Chondrocyte (in vitro differentiated cells): ENCODE measurements around the gene SV2C. TPM values are rescaled to one million over a fixed set of nuclear protein-coding genes. Genes with fewer than 3 reads are reported as not detected.
A peak's percentile ranks its signal among the peaks of the same experiment; 100 is the strongest.

Source experiments
- DNase-seq: peaks from one replicate; pipeline ENCODE4 v3.0.0; 2021; ENCODE audit warnings: mixed read lengths, low spot score
- H3K27ac Mint-ChIP-seq: one replicate; pipeline ENCODE4 v1.8.0; 2021; ENCODE audit warnings: mild to moderate bottlenecking, moderate library complexity, mixed read lengths; ENCODE audit not compliant: unreplicated experiment
- H3K27me3 Mint-ChIP-seq: 2 replicates; pipeline ENCODE4 v1.8.0; 2021; ENCODE audit warnings: low read depth, mixed read lengths
- H3K36me3 Mint-ChIP-seq: 2 replicates; pipeline ENCODE4 v1.8.0; 2021; ENCODE audit warnings: low read depth, mixed read lengths
- H3K4me1 Mint-ChIP-seq: 2 replicates; pipeline ENCODE4 v1.8.0; 2021; ENCODE audit warnings: low read depth, mild to moderate bottlenecking, mixed read lengths
- H3K4me3 Mint-ChIP-seq: one replicate; pipeline ENCODE4 v1.8.0; 2021; ENCODE audit warnings: mild to moderate bottlenecking, moderate library complexity, mixed read lengths; ENCODE audit not compliant: unreplicated experiment
- H3K9me3 Mint-ChIP-seq: 2 replicates; pipeline ENCODE4 v1.8.0; 2021; ENCODE audit warnings: low read depth, mixed read lengths
- total RNA-seq: library from RNA; stranded (reverse); gene quantifications from 3 replicates; pipeline ENCODE4 v1.2.1, GENCODE V29; 2021
- TF ChIP-seq, protein P1 (sequence below): fragments of 200-600 bp; sonication (generic); IDR thresholded peaks from 2 replicates; pipeline ENCODE4 v1.5.0; 2021; ENCODE audit warnings: antibody characterized with exemption, mild to moderate bottlenecking, moderate library complexity

The SV2C gene
- total RNA-seq, 1 donor from 2014 or later = 0.02 TPM

DNA sequence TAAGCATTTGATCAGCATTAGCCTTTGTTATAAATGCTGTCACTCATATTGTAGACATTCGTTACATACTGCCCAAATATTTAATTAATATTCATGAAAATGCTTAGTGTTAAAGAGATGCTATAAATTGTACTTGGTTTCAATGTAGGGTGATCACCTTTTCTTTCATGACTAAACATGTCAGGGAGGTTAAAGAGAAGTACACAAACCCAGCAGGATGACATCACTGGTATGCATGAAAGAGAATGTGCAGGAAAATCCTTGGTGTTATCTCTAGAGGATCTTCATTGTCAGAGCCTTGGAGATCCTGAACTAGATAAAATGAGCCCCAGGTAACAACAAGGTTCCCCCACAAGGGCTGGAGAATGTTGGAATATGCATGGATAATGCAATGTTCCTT is 33.0 kb upstream of the SV2C start:
- H3K36me3 Mint-ChIP-seq = no peaks in the 10 kb centered on the region
- peaks cover 5% of the 10 kb centered on the region for H3K27me3 Mint-ChIP-seq
- peaks cover 2% of the 10 kb centered on the region for H3K9me3 Mint-ChIP-seq
- H3K4me3 Mint-ChIP-seq = no peak overlapping the region
- H3K27ac Mint-ChIP-seq = no peak overlapping the region
- TF ChIP-seq, protein P1, sequence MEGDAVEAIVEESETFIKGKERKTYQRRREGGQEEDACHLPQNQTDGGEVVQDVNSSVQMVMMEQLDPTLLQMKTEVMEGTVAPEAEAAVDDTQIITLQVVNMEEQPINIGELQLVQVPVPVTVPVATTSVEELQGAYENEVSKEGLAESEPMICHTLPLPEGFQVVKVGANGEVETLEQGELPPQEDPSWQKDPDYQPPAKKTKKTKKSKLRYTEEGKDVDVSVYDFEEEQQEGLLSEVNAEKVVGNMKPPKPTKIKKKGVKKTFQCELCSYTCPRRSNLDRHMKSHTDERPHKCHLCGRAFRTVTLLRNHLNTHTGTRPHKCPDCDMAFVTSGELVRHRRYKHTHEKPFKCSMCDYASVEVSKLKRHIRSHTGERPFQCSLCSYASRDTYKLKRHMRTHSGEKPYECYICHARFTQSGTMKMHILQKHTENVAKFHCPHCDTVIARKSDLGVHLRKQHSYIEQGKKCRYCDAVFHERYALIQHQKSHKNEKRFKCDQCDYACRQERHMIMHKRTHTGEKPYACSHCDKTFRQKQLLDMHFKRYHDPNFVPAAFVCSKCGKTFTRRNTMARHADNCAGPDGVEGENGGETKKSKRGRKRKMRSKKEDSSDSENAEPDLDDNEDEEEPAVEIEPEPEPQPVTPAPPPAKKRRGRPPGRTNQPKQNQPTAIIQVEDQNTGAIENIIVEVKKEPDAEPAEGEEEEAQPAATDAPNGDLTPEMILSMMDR = no peak
- no peaks in the 10 kb centered on the region for H3K4me1 Mint-ChIP-seq
- no peak for DNase-seq

DNA sequence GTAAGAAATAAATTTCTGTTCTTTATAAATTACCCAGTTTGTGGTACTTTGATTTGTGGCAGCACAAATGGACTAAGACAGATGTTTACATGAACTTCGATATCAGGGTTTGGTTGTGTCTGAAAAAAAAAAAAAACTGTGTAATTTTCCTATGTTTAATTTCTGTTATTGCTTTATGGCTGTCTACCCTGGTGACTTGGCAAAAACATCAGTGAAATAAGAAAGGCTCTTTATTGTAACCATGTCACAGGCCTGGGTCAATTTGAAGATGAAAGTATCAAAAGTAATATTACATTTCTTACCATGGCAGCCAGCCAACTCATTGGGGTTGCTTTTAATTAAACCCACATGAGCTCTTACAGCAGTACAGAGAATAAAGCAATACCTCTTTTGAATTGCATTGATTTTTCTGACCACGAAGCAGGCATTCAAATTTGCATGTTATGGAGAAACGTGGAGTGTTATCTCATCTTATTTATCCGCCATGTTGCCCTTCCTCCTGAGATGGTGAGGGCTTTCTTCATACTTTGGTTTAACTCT is 20.6 kb upstream of the SV2C start:
- Mint-ChIP-seq H3K4me1 (no peaks in the 10 kb centered on the region), H3K36me3 (no peaks in the 10 kb centered on the region), H3K27ac (no peak overlapping the region), H3K4me3 (no peak overlapping the region), H3K27me3 (peaks cover 11% of the 10 kb centered on the region), H3K9me3 (no peaks in the 10 kb centered on the region)
- TF ChIP-seq, protein P1 = no peak
- no peak for DNase-seq

DNA sequence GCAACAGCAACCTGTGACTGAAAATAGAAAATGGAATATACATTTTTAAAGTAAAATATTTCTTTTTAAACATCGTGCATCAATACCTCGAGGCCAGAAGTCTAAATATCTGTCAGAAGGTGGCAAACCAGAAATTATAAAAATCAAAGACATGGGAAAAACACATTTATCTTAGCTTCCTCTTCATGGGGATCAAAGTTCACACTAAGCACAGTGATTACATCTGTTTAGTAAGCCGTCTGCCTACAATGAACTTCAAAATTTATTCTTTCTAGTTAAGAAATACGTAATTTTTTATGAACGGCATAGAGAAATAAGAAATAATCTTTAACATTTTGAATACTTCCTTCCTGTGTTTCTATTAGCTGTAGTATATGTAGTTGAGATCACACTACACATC is 17.9 kb upstream of the SV2C start:
- TF ChIP-seq, protein P1 = no peak
- H3K4me1 Mint-ChIP-seq = no peaks in the 10 kb centered on the region
- peaks cover 12% of the 10 kb centered on the region for H3K27me3 Mint-ChIP-seq
- H3K4me3 Mint-ChIP-seq = no peak overlapping the region
- no peaks in the 10 kb centered on the region for H3K36me3 Mint-ChIP-seq
- H3K9me3 Mint-ChIP-seq = no peaks in the 10 kb centered on the region
- DNase-seq = no peak
- no peak overlapping the region for H3K27ac Mint-ChIP-seq

DNA sequence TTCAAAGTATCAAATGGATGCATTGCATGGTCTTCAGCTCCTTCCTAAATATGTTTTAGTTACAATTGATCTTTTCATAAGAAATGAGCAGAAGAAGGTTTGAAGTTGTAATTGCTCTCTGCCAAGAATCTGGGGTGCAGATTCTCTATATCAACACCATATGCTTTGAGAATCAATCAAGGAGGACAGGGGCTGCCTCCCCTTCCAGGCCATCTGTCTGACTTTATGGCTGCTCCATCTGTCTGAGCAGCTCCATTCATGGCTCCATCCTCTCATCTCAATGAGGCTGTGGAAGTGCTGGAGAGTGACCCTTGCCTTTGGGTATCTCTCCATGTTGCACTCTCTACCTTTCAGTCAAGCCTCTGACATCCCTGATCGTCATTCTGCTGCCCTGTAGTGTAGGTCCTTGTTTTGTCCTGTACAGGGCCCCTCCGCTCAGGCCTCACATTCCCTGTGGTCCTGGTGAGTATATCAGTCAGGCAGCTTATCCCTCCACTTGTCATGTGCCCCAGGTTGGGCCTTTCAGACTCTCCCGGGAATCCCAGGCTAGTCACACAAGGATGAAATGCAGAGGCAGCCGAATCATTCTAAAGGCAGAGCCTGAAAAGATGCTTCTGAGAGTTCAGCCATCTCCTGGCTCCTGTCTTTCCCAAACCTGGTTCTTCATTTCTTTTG is 14.0 kb upstream of the SV2C start:
- TF ChIP-seq, protein P1 = no peak

DNA sequence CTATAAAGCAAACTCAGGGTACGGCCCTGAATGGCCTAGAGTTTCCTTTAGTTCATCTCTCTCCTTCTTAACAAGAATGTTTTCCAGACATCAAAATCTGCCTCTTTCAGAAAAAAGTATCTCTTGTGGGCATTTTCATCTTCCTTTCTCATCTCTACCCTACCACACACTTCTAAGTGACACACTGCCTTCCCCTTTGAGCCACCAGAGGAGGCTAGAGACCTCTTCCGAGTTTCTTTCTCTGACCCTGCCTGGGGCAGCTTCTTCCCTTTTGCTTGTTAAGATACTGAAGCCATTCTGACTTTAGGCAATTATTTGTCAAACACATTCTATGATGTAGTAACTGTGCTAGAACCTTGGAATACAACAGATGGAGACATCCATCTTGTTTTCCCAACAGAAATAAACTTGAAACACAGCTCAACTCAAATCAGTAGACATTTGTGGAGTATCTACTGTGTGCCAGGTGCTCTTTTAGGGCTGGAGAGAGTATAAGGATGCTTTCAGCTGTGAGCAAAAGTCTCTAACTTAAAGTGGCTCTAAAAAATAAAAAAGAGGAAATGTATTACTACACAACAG is 8.6 kb upstream of the SV2C start:
- TF ChIP-seq, protein P1 = peak; percentile 56
- Mint-ChIP-seq H3K27me3 (peaks cover 66% of the 10 kb centered on the region), H3K27ac (no peak overlapping the region), H3K4me3 (no peak overlapping the region), H3K36me3 (no peaks in the 10 kb centered on the region), H3K4me1 (no peaks in the 10 kb centered on the region), H3K9me3 (no peaks in the 10 kb centered on the region)
- no peak for DNase-seq

More for the DNA sequence above, 14.0 kb upstream of the SV2C start:
- Mint-ChIP-seq H3K27ac (no peak overlapping the region), H3K4me1 (no peaks in the 10 kb centered on the region), H3K36me3 (no peaks in the 10 kb centered on the region), H3K9me3 (no peaks in the 10 kb centered on the region), H3K27me3 (peaks cover 20% of the 10 kb centered on the region), H3K4me3 (no peak overlapping the region)
- DNase-seq = no peak
